ENCODE data around the gene PCDHGB4. TPM values are rescaled to one million over a fixed set of nuclear protein-coding genes. Genes with fewer than 3 reads are reported as not detected.
"Not testable (repeated sequence)": the region's sequence is repeated elsewhere in the genome, so short reads cannot be mapped to it uniquely, and the experiment has no call there.

Gene PCDHGB4
- total RNA-seq, 1 donor: 0.31 TPM

DNA sequence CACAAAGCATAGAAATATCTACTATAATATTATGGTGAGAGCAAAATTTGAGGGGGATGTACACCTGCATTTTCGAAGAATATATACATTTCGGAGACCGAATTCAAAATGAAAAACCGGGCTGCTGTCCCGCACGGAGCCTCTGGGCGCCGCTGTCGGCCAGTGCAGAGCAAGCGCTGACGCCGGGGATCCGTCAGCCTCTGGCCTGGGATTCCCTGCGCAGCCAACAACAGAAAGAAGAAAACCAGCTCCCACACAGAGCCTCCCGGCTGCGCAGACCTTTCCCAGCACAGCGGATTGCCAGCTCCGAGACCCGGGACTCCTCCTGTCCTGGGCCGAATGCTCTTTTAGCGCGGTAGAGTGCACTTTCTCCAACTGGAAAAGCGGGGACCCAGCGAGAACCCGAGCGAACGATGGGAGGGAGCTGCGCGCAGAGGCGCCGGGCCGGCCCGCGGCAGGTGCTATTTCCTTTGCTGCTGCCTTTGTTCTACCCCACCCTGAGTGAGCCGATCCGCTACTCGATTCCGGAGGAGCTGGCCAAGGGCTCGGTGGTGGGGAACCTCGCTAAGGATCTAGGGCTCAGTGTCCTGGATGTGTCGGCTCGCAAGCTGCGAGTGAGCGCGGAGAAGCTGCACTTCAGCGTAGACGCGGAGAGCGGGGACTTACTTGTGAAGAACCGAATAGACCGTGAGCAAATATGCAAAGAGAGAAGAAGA is 20.4 kb downstream of the PCDHGB4 start, which contains the start of gene PCDHGB6:
TSS of gene PCDHGB6 (plus strand) at position 232 of the 716 bp plus-strand sequence. CDS start at position 414, 182 bp downstream.
- H3K4me3 ChIP-seq (ENCODE audit: low read length); H3K9me3 ChIP-seq (ENCODE audit: low read depth, low read length); H3K4me1 ChIP-seq (ENCODE audit: insufficient read depth, low read length): not testable (repeated sequence)
- peaks cover 96% of the 10 kb centered on the region for H3K27me3 ChIP-seq (ENCODE audit: insufficient read depth, low read length)

DNA sequence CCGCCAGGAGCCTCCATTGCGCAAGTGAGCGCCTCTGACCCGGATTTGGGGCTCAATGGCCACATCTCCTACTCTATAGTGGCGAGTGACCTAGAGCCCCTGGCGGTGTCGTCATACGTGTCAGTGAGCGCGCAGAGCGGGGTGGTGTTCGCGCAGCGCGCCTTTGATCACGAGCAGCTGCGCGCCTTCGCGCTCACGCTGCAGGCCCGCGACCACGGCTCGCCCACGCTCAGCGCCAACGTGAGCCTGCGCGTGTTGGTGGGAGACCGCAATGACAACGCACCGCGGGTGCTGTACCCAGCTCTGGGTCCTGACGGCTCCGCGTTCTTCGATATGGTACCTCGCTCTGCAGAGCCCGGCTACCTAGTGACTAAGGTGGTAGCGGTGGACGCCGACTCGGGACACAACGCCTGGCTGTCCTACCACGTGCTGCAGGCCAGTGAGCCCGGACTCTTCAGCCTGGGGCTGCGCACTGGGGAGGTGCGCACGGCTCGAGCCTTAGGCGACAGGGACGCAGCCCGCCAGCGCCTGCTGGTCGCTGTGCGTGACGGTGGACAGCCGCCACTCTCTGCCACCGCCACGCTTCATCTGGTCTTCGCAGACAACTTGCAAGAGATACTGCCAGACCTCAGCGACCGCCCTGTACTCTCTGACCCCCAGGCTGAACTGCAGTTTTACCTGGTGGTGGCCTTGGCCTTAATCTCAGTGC is 22.3 kb downstream of the PCDHGB4 start:
- Histone ChIP-seq H3K27me3 (ENCODE audit: insufficient read depth, low read length) (peaks cover 96% of the 10 kb centered on the region), H3K9me3 (ENCODE audit: low read depth, low read length) (peaks cover 5% of the 10 kb centered on the region), H3K4me3 (ENCODE audit: low read length) (no peak overlapping the region), H3K4me1 (ENCODE audit: insufficient read depth, low read length) (peaks cover 11% of the 10 kb centered on the region)

DNA sequence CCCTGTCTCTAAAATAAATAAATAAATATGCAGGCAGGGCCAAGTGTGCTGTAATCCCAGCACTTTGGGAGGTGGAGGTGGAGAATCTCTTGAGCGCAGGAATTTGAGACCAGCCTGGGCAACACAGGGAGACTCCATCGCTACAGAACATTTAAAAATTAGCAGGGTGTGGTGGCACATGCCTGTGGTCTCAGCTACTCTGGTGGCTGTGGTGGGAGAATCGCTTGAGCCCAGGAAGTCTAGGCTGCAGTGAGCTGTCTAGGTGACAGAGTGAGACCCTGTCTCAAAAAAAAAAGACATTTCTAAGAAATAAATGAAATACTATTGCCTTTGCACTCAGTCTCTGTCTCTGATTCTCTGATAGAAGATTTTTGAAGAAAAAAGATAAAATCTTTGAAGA is 24.1 kb downstream of the PCDHGB4 start:
- Histone ChIP-seq H3K27me3 (ENCODE audit: insufficient read depth, low read length) (peaks cover 95% of the 10 kb centered on the region), H3K4me3 (ENCODE audit: low read length) (no peak overlapping the region), H3K9me3 (ENCODE audit: low read depth, low read length) (peaks cover 5% of the 10 kb centered on the region), H3K4me1 (ENCODE audit: insufficient read depth, low read length) (peaks cover 11% of the 10 kb centered on the region)

DNA sequence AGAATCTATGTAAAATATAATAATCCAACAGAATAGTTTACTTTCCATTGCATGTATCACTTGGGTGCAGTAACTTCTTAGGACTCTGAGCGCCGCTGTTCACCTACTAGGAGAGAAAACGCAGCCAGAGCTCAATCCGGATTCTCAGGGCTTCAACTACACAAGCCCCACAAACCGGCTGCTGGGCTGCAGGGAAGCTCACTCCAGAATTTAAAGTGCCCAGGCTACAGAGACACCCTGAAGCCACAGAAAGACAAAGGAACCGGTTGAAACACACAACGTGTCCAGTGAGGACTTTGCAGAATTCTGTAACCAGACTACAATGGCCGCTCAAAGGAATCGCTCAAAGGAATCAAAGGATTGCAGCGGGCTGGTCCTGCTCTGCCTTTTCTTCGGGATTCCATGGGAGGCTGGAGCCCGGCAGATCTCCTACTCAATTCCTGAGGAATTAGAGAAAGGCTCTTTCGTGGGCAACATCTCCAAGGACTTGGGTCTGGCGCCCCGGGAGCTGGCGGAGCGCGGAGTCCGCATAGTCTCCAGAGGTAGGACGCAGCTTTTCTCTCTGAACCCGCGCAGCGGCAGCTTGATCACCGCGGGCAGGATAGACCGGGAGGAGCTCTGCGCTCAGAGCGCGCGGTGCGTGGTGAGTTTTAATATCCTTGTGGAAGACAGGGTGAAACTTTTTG is 25.5 kb downstream of the PCDHGB4 start, which contains the start of gene PCDHGA10:
TSS of gene PCDHGA10 (plus strand) at position 134 of the 686 bp plus-strand sequence. CDS start at position 323, 189 bp downstream.
- Histone ChIP-seq H3K4me3 (ENCODE audit: low read length) (peak within 1 kb of the TSS; percentile 32), H3K27me3 (ENCODE audit: insufficient read depth, low read length) (peaks cover 95% of the 10 kb centered on the region), H3K4me1 (ENCODE audit: insufficient read depth, low read length) (peaks cover 16% of the 10 kb centered on the region), H3K9me3 (ENCODE audit: low read depth, low read length) (peaks cover 5% of the 10 kb centered on the region)

DNA sequence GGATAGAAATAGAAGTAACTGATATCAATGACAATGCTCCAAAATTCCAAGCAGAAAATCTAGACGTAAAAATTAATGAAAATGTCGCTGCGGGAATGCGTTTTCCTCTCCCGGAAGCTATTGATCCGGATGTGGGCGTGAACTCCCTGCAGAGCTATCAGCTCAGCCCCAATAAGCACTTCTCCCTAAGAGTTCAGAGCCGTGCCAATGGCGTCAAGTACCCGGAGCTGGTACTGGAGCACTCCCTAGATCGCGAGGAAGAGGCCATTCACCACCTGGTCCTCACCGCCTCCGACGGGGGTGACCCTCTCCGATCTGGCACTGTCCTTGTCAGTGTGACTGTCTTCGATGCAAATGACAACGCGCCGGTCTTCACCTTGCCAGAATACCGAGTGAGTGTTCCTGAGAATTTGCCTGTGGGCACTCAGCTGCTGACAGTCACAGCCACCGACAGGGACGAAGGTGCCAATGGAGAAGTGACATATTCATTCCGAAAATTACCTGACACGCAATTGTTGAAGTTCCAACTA is 26.1 kb downstream of the PCDHGB4 start:
- Histone ChIP-seq H3K4me1 (ENCODE audit: insufficient read depth, low read length) (peaks cover 17% of the 10 kb centered on the region), H3K4me3 (ENCODE audit: low read length) (peak overlapping the region; percentile 32), H3K9me3 (ENCODE audit: low read depth, low read length) (peaks cover 5% of the 10 kb centered on the region), H3K27me3 (ENCODE audit: insufficient read depth, low read length) (peaks cover 95% of the 10 kb centered on the region)

DNA sequence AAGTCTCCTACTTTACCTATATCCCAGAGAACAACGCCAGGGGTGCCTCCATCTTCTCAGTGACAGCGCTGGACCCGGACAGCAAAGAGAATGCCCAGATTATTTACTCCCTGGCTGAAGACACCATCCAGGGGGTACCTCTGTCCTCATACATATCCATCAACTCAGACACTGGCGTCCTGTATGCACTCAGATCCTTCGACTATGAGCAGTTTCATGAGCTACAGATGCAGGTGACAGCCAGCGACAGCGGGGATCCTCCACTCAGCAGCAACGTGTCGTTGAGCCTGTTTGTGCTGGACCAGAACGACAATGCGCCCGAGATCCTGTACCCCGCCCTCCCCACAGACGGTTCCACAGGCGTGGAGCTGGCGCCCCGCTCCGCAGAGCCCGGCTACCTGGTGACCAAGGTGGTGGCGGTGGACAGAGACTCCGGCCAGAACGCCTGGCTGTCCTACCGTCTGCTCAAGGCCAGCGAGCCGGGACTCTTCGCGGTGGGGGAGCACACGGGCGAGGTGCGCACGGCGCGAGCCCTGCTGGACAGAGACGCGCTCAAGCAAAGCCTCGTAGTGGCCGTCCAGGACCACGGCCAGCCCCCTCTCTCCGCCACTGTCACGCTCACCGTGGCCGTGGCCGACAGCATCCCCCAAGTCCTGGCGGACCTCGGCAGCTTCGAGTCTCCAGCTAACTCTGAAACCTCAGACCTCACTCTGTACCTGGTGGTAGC is 27.2 kb downstream of the PCDHGB4 start:
- peaks cover 17% of the 10 kb centered on the region for H3K4me1 ChIP-seq (ENCODE audit: insufficient read depth, low read length)
- H3K4me3 ChIP-seq (ENCODE audit: low read length); H3K9me3 ChIP-seq (ENCODE audit: low read depth, low read length): not testable (repeated sequence)
- peaks cover 95% of the 10 kb centered on the region for H3K27me3 ChIP-seq (ENCODE audit: insufficient read depth, low read length)

DNA sequence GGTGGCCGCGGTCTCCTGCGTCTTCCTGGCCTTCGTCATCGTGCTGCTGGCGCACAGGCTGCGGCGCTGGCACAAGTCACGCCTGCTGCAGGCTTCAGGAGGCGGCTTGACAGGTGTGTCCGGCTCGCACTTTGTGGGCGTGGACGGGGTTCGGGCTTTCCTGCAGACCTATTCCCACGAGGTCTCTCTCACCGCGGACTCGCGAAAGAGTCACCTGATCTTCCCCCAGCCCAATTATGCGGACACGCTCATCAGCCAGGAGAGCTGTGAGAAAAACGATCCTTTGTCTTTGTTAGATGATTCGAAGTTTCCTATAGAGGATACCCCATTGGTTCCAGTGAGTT is 27.7 kb downstream of the PCDHGB4 start:
- not testable (repeated sequence) for H3K9me3 ChIP-seq (ENCODE audit: low read depth, low read length); H3K4me3 ChIP-seq (ENCODE audit: low read length)
- peaks cover 17% of the 10 kb centered on the region for H3K4me1 ChIP-seq (ENCODE audit: insufficient read depth, low read length)
- peaks cover 95% of the 10 kb centered on the region for H3K27me3 ChIP-seq (ENCODE audit: insufficient read depth, low read length)

GRCh38 chr5:141417494-141418172 is 30.1 kb downstream of the PCDHGB4 start, which contains the start of gene PCDHGB7:
PCDHGB7 (plus strand) TSS chr5:141417677; CDS start chr5:141417860, 183 bp downstream.
- H3K4me3 ChIP-seq (ENCODE audit: low read length); H3K9me3 ChIP-seq (ENCODE audit: low read depth, low read length): not testable (repeated sequence)
- Histone ChIP-seq H3K4me1 (ENCODE audit: insufficient read depth, low read length) (peaks cover 23% of the 10 kb centered on the region), H3K27me3 (ENCODE audit: insufficient read depth, low read length) (peaks cover 98% of the 10 kb centered on the region)

DNA sequence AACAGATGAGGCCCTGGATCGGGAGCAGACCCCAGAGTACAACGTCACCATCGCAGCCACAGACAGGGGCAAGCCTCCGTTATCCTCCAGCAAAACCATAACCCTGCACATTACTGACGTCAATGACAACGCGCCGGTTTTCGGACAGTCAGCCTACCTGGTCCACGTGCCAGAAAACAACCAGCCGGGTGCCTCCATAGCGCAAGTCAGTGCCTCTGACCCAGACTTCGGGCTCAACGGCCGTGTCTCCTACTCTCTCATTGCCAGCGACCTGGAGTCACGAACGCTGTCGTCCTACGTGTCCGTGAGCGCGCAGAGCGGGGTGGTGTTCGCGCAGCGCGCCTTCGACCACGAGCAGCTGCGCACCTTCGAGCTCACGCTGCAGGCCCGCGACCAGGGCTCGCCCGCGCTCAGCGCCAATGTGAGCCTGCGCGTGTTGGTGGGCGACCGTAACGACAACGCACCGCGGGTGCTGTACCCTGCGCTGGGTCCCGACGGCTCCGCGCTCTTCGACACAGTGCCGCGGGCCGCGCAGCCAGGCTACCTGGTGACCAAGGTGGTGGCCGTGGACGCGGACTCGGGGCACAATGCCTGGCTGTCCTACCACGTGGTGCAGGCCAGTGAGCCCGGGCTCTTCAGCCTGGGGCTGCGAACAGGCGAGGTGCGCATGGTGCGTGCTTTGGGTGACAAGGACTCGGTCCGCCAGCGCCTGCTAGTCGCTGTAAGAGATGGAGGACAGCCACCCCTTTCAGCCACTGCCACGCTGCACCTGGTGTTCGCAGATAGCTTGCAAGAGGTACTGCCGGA is 31.8 kb downstream of the PCDHGB4 start:
- H3K4me3 ChIP-seq (ENCODE audit: low read length): no peak overlapping the region
- H3K9me3 ChIP-seq (ENCODE audit: low read depth, low read length): no peaks in the 10 kb centered on the region
- peaks cover 95% of the 10 kb centered on the region for H3K27me3 ChIP-seq (ENCODE audit: insufficient read depth, low read length)
- H3K4me1 ChIP-seq (ENCODE audit: insufficient read depth, low read length): peaks cover 12% of the 10 kb centered on the region

DNA sequence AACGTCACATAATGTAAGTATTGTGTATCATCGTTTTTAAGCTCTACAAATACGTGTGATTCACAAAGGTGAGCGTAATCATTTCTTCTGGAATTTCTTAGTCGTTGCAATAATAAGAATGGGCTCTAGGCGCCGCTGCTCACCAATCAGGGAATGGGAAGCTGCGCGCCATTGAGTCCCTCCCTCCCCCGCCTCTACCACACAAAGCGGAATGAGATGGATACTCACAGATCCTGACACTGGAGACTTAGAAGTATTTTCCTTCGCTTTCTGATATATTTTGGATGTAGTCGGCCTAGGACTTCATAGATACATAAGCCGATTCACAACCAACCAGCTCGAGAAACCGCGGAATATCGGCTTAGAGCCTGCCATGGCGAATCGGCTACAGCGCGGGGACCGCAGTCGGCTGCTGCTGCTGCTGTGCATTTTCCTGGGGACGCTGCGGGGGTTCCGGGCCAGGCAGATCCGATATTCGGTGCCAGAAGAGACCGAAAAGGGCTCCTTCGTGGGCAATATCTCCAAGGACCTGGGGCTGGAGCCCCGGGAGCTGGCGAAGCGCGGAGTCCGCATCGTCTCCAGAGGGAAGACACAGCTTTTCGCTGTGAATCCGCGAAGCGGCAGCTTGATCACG is 33.5 kb downstream of the PCDHGB4 start, which contains the start of gene PCDHGA11:
TSS of gene PCDHGA11 (plus strand) at position 197 of the 634 bp plus-strand sequence. CDS start at position 374, 177 bp downstream.
- no peaks in the 10 kb centered on the region for H3K9me3 ChIP-seq (ENCODE audit: low read depth, low read length)
- peaks cover 97% of the 10 kb centered on the region for H3K27me3 ChIP-seq (ENCODE audit: insufficient read depth, low read length)
- peak within 1 kb of the TSS; percentile 25 for H3K4me3 ChIP-seq (ENCODE audit: low read length)

DNA sequence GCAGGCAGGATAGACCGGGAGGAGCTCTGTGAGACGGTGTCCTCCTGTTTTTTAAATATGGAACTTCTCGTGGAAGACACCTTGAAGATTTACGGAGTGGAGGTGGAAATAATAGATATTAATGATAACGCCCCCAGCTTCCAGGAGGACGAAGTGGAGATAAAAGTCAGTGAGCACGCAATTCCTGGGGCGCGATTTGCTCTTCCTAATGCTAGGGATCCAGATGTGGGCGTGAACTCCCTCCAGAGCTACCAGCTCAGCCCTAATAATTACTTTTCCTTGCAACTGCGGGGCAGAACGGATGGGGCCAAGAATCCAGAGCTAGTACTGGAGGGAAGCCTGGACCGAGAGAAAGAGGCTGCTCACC is 34.0 kb downstream of the PCDHGB4 start:
- peaks cover 12% of the 10 kb centered on the region for H3K4me1 ChIP-seq (ENCODE audit: insufficient read depth, low read length)
- H3K9me3 ChIP-seq (ENCODE audit: low read depth, low read length): no peaks in the 10 kb centered on the region
- peaks cover 97% of the 10 kb centered on the region for H3K27me3 ChIP-seq (ENCODE audit: insufficient read depth, low read length)
- peak overlapping the region; percentile 25 for H3K4me3 ChIP-seq (ENCODE audit: low read length)

More for the DNA sequence above, 33.5 kb downstream of the PCDHGB4 start, which contains the start of gene PCDHGA11:
- H3K4me1 ChIP-seq (ENCODE audit: insufficient read depth, low read length): peaks cover 12% of the 10 kb centered on the region

- no peak overlapping the region for H3K4me3 ChIP-seq (ENCODE audit: low read length)
- H3K9me3 ChIP-seq (ENCODE audit: low read depth, low read length): no peaks in the 10 kb centered on the region
- peaks cover 97% of the 10 kb centered on the region for H3K27me3 ChIP-seq (ENCODE audit: insufficient read depth, low read length)
- peaks cover 8% of the 10 kb centered on the region for H3K4me1 ChIP-seq (ENCODE audit: insufficient read depth, low read length)
Measured at GRCh38 chr5:141422742-141423291, 35.3 kb downstream of the PCDHGB4 start.

All from mononuclear cell (primary cell).